Activated B cell treated with CpG ODN at 0.5 μM for 24 hours (primary cell): ENCODE results near the gene PFN1. TPM values are rescaled to one million over a fixed set of nuclear protein-coding genes. Genes with fewer than 3 reads are reported as not detected.
A peak's percentile ranks its signal among the peaks of the same experiment; 100 is the strongest.
"Not testable (repeated sequence)": the region's sequence is repeated elsewhere in the genome, so short reads cannot be mapped to it uniquely, and the experiment has no call there.

Experiments
- ATAC-seq: fragments of 200-7000 bp; cut with Tn5 transposase; one replicate; pipeline ENCODE4 v1.10.0; 2021; ENCODE audit warnings: low read depth, mild to moderate bottlenecking, moderate library complexity
- CTCF ChIA-PET: fragments of 350-600 bp; sonication (Branson Sonifier 250); formaldehyde crosslinking; loops from one replicate; lab custom pipeline; 2021; ENCODE audit warnings: antibody characterized with exemption; lab: Charles Lee
- POLR2A ChIA-PET: fragments of 350-600 bp; sonication (Branson Sonifier 250); formaldehyde crosslinking; loops from one replicate; lab custom pipeline; 2021; ENCODE audit warnings: antibody characterized with exemption; lab: Charles Lee
- DNase-seq: peaks from one replicate; pipeline ENCODE4 v3.0.0; 2022
- H3K27ac Mint-ChIP-seq: one replicate; pipeline ENCODE4 v1.8.0; 2020; ENCODE audit warnings: mixed read lengths
- H3K27me3 Mint-ChIP-seq: one replicate; pipeline ENCODE4 v1.8.0; 2021; ENCODE audit warnings: mixed read lengths
- H3K36me3 Mint-ChIP-seq: one replicate; pipeline ENCODE4 v1.8.0; 2021; ENCODE audit warnings: low read depth, mixed read lengths
- H3K4me1 Mint-ChIP-seq: one replicate; pipeline ENCODE4 v1.8.0; 2021; ENCODE audit warnings: mixed read lengths
- H3K4me3 Mint-ChIP-seq: one replicate; pipeline ENCODE4 v1.8.0; 2020; ENCODE audit warnings: mild to moderate bottlenecking, mixed read lengths
- H3K9me3 Mint-ChIP-seq: one replicate; pipeline ENCODE4 v1.8.0; 2020; ENCODE audit warnings: mixed read lengths
- CTCF ChIP-seq: fragments of 200-600 bp; IDR thresholded peaks from one replicate; pipeline ENCODE4 v1.8.0; 2022; ENCODE audit warnings: antibody characterized with exemption, mild to moderate bottlenecking
- intact Hi-C: fragments of 100-400 bp; cut with micrococcal nuclease; formaldehyde crosslinking; loops from one replicate; pipeline ENCODE4 v1.15.1; 2024
- total RNA-seq: library from RNA; stranded (reverse); gene quantifications from 2 replicates; pipeline ENCODE4 v1.2.3, GENCODE V29; 2022

PFN1 gene
- total RNA-seq, 1 donor from 2014 or later: 1,072 TPM

DNA sequence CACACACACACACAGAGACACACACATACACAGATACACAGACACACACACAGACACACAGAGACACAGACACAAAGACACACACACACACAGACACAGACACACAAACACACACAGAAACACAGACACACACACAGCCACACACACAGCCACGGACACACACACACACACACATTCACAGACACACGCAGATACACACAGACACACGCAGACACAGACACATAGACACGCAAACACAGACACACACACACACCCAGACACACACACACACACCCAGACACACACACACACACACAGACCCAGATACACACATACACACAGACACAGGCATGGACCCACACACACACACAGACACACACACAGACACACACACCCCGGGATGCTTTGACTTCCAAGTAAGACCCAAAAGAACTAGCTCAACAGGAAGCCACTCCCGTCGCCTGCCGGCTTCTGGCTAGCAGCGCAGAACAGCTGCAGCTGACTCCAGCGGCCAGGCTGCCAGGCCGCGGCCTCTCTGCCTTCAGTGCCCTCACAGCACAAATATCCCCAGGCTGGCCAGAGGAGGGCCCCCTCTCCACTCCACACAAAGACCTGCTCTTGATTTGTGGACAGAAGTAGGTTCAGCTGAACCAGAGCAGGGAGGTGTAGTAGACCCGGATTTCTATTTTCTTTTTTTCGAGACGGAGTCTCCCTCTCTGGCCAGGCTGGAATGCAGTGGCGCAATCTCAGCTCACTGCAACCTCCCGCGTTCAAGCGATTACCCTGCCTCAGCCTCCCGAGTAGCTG, 39.4 kb downstream of the PFN1 start:
- Mint-ChIP-seq H3K4me1 (no peaks in the 10 kb centered on the region), H3K9me3 (no peaks in the 10 kb centered on the region), H3K27ac (no peak overlapping the region), H3K36me3 (no peaks in the 10 kb centered on the region), H3K27me3 (peaks cover 2% of the 10 kb centered on the region), H3K4me3 (no peak overlapping the region)
- CTCF ChIA-PET: interaction anchor here (0.6 to 2.6 kb wide), 22 partner anchors 10 to 199 kb away, joined by 3 to 38 read pairs (median 4); partner anchors contain the start of genes ARRB2, C17orf107, CAMTA2 and PFN1
- intact Hi-C loops: loop anchor here (1.0 to 2.0 kb wide), 5 partner anchors 40 to 110 kb away; partner anchors contain the start of genes CAMTA2, PFN1 and SPAG7
- POLR2A ChIA-PET: interaction anchor here (0.6 to 1.3 kb wide), 11 partner anchors 31 to 474 kb away, joined by 3 to 11 read pairs (median 5); partner anchors contain the start of genes CAMTA2, PFN1, RNF167 and SLC25A11
- ATAC-seq (peak; percentile 99), DNase-seq (peak; percentile 61)
- TF ChIP-seq CTCF: no peak

DNA sequence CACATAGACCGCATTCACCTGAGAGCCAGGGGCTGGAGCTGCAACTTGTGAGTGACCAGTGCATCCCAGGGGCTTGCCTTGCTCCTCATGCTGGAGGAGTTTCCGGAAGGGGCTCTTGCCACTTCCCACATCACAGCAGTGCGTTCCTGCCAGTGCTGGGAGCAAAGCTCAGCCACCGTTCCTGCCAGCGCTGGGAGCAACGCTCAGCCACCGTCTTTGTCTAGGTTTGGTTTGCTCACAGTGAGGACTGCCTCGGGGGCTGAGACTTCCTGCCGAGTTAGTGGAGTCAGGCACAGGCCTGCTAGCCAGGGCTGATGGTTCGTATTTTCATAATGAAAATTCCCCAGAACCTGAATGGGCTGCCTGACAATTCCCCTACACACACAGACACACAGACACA, 40.0 kb downstream of the PFN1 start:
- no peak for DNase-seq
- intact Hi-C loops: loop anchor here (2.0 kb wide), 1 partner anchor 40 kb away; the partner anchor contains the start of gene PFN1
- peaks cover 2% of the 10 kb centered on the region for H3K27me3 Mint-ChIP-seq

GRCh38 chr17:4906642-4907041, 41.7 kb downstream of the PFN1 start:
- H3K27ac Mint-ChIP-seq, H3K27me3 Mint-ChIP-seq, DNase-seq, CTCF ChIA-PET, intact Hi-C loops, H3K9me3 Mint-ChIP-seq, ATAC-seq, H3K4me3 Mint-ChIP-seq, H3K36me3 Mint-ChIP-seq: not testable (repeated sequence)
- H3K4me1 Mint-ChIP-seq: peaks cover 20% of the 10 kb centered on the region
- POLR2A ChIA-PET: interaction anchor here (0.6 kb wide), 1 partner anchor 408 kb away, joined by 5 read pairs; the partner anchor contains the start of gene SPNS2

More for the DNA sequence above, 40.0 kb downstream of the PFN1 start:
- H3K9me3 Mint-ChIP-seq: no peaks in the 10 kb centered on the region
- peaks cover 4% of the 10 kb centered on the region for H3K4me1 Mint-ChIP-seq
- CTCF ChIA-PET: interaction anchor here (0.9 to 2.6 kb wide), 12 partner anchors 9 to 198 kb away, joined by 3 to 38 read pairs (median 4); partner anchors contain the start of genes ARRB2, C17orf107, CAMTA2 and RNF167
- POLR2A ChIA-PET: interaction anchor here (1.0 to 1.3 kb wide), 6 partner anchors 31 to 111 kb away, joined by 3 to 11 read pairs (median 6); partner anchors contain the start of genes CAMTA2, RNF167, SLC25A11 and SPAG7
- no peak for TF ChIP-seq CTCF
- no peaks in the 10 kb centered on the region for H3K36me3 Mint-ChIP-seq
- no peak overlapping the region for H3K27ac Mint-ChIP-seq
- H3K4me3 Mint-ChIP-seq: no peak overlapping the region
- ATAC-seq: no peak

GRCh38 chr17:4903051-4903818, 45.1 kb downstream of the PFN1 start, which contains the start of gene CHRNE:
Gene CHRNE (minus strand): TSS chr17:4903098. CDS start chr17:4903063, 35 bp downstream.
- peak; percentile 41 for ATAC-seq

More at GRCh38 chr17:4903051-4903818, 45.1 kb downstream of the PFN1 start, which contains the start of gene CHRNE:
- Mint-ChIP-seq H3K27ac (peak within 1 kb of the TSS; percentile 73), H3K9me3 (no peaks in the 10 kb centered on the region), H3K4me1 (peaks cover 44% of the 10 kb centered on the region), H3K4me3 (peak within 1 kb of the TSS; percentile 49), H3K36me3 (no peaks in the 10 kb centered on the region), H3K27me3 (peaks cover 2% of the 10 kb centered on the region)
- DNase-seq: peak; percentile 49
- intact Hi-C loops: loop anchor here (1.0 to 5.0 kb wide), 3 partner anchors 174 to 336 kb away; partner anchors contain the start of genes ARRB2 and ZFP3
- CTCF ChIA-PET: interaction anchor here (0.7 to 2.0 kb wide), 4 partner anchors 17 to 85 kb away, joined by 3 to 10 read pairs (median 3); partner anchors contain the start of gene CAMTA2
- POLR2A ChIA-PET: interaction anchor here (0.6 to 2.4 kb wide), 3 partner anchors 45 to 112 kb away, joined by 3 to 8 read pairs (median 3); partner anchors contain the start of gene PFN1
- TF ChIP-seq CTCF: no peak
